Smooth muscle cell (in vitro differentiated cells): ENCODE data around the gene ATP8A2. TPM values are rescaled to one million over a fixed set of nuclear protein-coding genes. Genes with fewer than 3 reads are reported as not detected.

ENCODE experiments used
- DNase-seq: peaks from one replicate; lab custom pipeline; 2025; ENCODE audit not compliant: unreplicated experiment; lab: John Stamatoyannopoulos, UW
- H2AFZ ChIP-seq: fragments of 200-600 bp; sonication (generic); 2 replicates; pipeline ENCODE4 v1.6.0; 2016; ENCODE audit warnings: antibody characterized with exemption, low read depth, mild to moderate bottlenecking
- H3F3A ChIP-seq: fragments of 200-600 bp; sonication (generic); 2 replicates; pipeline ENCODE4 v1.6.0; 2017; ENCODE audit warnings: antibody characterized with exemption, low read depth
- H3K27ac ChIP-seq: fragments of 200-600 bp; sonication (generic); 2 replicates; pipeline ENCODE4 v1.5.1; 2016; ENCODE audit warnings: low read depth, mild to moderate bottlenecking
- H3K27me3 ChIP-seq: fragments of 200-600 bp; sonication (generic); 2 replicates; pipeline ENCODE4 v1.6.1; 2016; ENCODE audit warnings: low read depth, mild to moderate bottlenecking
- H3K36me3 ChIP-seq: fragments of 200-600 bp; sonication (generic); 2 replicates; pipeline ENCODE4 v1.5.1; 2016; ENCODE audit warnings: low read depth
- H3K4me1 ChIP-seq: fragments of 200-600 bp; sonication (generic); 2 replicates; pipeline ENCODE4 v1.5.1; 2016; ENCODE audit warnings: low read depth
- H3K4me2 ChIP-seq: fragments of 200-600 bp; sonication (generic); 2 replicates; pipeline ENCODE4 v1.6.0; 2016; ENCODE audit warnings: mild to moderate bottlenecking
- H3K4me3 ChIP-seq: fragments of 200-600 bp; sonication (generic); 2 replicates; pipeline ENCODE4 v1.5.1; 2016; ENCODE audit warnings: mild to moderate bottlenecking
- H3K79me2 ChIP-seq: fragments of 200-600 bp; sonication (generic); 2 replicates; pipeline ENCODE4 v1.6.0; 2016; ENCODE audit warnings: low read depth, mild to moderate bottlenecking
- H3K9ac ChIP-seq: fragments of 200-600 bp; sonication (generic); 2 replicates; pipeline ENCODE4 v1.6.0; 2016; ENCODE audit warnings: low read depth
- H3K9me3 ChIP-seq: fragments of 200-600 bp; sonication (generic); replicated peaks from 2 replicates; pipeline ENCODE4 v1.5.1; 2016; ENCODE audit warnings: low read depth
- H4K20me1 ChIP-seq: fragments of 200-600 bp; sonication (generic); 2 replicates; pipeline ENCODE4 v1.6.0; 2016; ENCODE audit warnings: low read depth
- WGBS: methylation state at CpG from one replicate; pipeline ENCODE4 v1.1.7; 2016; ENCODE audit warnings: low lambda C conversion rate; 5-methylcytosine and 5-hydroxymethylcytosine counted together
- polyA plus RNA-seq: library from polyadenylated mRNA; unstranded; fragments of >200 nt; fragmentation: Nextera tagmentation; extraction: Ambion mirVana; gene quantifications from 2 replicates; pipeline ENCODE4 v1.2.1, GENCODE V29; 2016
- total RNA-seq: library from RNA; depleted of rRNA; stranded (reverse); fragments of >200 nt; gene quantifications from 2 replicates; pipeline ENCODE4 v1.2.3, GENCODE V29; 2014
- TF ChIP-seq, protein P1 (sequence below): fragments of 200-600 bp; sonication (generic); IDR thresholded peaks from 2 replicates; pipeline ENCODE4 v1.5.1; 2017; ENCODE audit warnings: borderline replicate concordance, mild to moderate bottlenecking, antibody characterized with exemption; ENCODE audit not compliant: insufficient read depth, poor library complexity, severe bottlenecking

ATP8A2 gene
- total and polyA plus RNA-seq, 2 experiments from 2014 or later = under 0.01 to 0.06 TPM

DNA sequence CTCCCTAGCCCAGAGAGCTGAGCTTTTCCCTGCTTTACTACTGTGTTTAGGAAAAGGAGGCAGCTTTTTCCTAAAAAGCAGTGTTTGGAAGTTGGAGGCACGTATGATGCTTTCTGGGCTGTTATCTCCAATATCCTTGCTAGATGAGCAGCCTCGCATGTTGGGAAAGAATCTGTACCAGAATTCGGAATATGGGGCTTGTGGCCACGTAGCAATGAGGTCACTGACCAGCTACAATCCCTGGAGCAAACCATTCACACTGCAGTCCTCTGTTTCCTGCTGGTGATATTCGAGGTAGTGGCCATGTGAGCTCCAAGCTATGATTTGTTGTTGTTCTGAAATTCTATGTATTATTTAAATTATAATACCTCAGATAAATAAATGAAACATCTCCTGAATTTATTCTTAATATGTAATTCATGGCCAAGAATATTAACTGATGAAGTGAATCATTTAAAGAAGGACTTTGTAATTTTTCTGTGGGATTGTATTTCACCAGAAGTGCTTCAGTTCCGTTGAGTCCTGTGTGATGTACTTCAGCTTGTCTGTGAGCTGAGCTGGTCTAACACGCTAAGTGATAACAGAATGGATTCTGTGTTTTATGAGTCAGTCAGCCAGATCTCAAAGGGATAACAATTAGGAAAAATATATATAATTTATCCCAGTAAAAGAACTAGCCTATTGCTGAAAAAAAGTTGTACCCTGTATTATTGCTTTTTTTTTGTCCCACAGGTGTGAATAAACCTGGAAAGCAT lies 360.5 kb downstream of the ATP8A2 start:
- TF ChIP-seq, protein P1, sequence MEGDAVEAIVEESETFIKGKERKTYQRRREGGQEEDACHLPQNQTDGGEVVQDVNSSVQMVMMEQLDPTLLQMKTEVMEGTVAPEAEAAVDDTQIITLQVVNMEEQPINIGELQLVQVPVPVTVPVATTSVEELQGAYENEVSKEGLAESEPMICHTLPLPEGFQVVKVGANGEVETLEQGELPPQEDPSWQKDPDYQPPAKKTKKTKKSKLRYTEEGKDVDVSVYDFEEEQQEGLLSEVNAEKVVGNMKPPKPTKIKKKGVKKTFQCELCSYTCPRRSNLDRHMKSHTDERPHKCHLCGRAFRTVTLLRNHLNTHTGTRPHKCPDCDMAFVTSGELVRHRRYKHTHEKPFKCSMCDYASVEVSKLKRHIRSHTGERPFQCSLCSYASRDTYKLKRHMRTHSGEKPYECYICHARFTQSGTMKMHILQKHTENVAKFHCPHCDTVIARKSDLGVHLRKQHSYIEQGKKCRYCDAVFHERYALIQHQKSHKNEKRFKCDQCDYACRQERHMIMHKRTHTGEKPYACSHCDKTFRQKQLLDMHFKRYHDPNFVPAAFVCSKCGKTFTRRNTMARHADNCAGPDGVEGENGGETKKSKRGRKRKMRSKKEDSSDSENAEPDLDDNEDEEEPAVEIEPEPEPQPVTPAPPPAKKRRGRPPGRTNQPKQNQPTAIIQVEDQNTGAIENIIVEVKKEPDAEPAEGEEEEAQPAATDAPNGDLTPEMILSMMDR = no peak
- H3F3A ChIP-seq = no peaks in the 10 kb centered on the region
- peak overlapping the region; percentile 75 for H3K27ac ChIP-seq
- H2AFZ ChIP-seq = peak overlapping the region; percentile 52
- no peaks in the 10 kb centered on the region for H3K9me3 ChIP-seq
- peaks cover 13% of the 10 kb centered on the region for H3K4me1 ChIP-seq
- H3K27me3 ChIP-seq = peaks cover 18% of the 10 kb centered on the region
- H3K9ac ChIP-seq = peak overlapping the region; percentile 25
- no peaks in the 10 kb centered on the region for H3K79me2 ChIP-seq
- no peaks in the 10 kb centered on the region for H4K20me1 ChIP-seq
- DNase-seq = no peak
- peak overlapping the region; percentile 49 for H3K4me2 ChIP-seq
- 37% methylated on average over 7 of the region's 7 CpGs for WGBS
- no peak overlapping the region for H3K4me3 ChIP-seq
- H3K36me3 ChIP-seq = no peaks in the 10 kb centered on the region

DNA sequence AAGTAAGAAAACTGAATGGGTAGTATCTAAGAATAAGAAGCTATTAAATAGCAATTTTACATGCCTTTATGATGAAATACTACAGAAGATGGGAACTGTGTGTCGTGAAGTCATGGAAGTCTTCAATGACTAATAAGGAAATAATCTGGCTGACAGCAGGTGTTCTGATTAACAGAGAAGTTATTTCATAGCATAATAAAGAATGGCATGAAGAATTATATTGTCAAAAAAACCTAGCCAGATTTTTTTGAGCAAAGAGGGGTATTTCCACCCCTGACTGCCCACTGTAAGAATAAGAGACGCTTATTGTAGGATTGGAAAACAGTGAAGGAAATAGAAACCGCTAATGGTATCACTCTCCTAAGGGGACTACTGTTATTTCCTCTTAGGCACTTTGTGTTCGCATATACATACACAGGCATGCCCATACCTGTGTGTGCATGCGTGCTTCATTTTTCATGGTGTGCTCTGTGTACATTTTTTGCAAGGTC lies 361.3 kb downstream of the ATP8A2 start:
- no peaks in the 10 kb centered on the region for H3F3A ChIP-seq

GRCh38 chr13:25733696-25734435 lies 362.1 kb downstream of the ATP8A2 start:
- WGBS = 87% methylated on average over 3 of the region's 3 CpGs
- H3K36me3 ChIP-seq = no peaks in the 10 kb centered on the region
- H3K27ac ChIP-seq = no peak overlapping the region
- no peak overlapping the region for H3K4me3 ChIP-seq
- H3K27me3 ChIP-seq = peaks cover 8% of the 10 kb centered on the region
- H3K79me2 ChIP-seq = no peaks in the 10 kb centered on the region
- no peaks in the 10 kb centered on the region for H3F3A ChIP-seq
- TF ChIP-seq, protein P1 = no peak
- no peaks in the 10 kb centered on the region for H4K20me1 ChIP-seq
- no peaks in the 10 kb centered on the region for H3K9me3 ChIP-seq
- H3K4me2 ChIP-seq = no peak overlapping the region
- DNase-seq = no peak
- peaks cover 20% of the 10 kb centered on the region for H3K4me1 ChIP-seq
- no peak overlapping the region for H2AFZ ChIP-seq
- H3K9ac ChIP-seq = no peak overlapping the region

More for the DNA sequence above, 361.3 kb downstream of the ATP8A2 start:
- Histone ChIP-seq H3K36me3 (no peaks in the 10 kb centered on the region), H4K20me1 (no peaks in the 10 kb centered on the region), H3K27me3 (peaks cover 14% of the 10 kb centered on the region), H3K79me2 (no peaks in the 10 kb centered on the region), H3K27ac (peak overlapping the region; percentile 75), H3K4me3 (no peak overlapping the region), H2AFZ (no peak overlapping the region), H3K4me1 (peaks cover 14% of the 10 kb centered on the region), H3K4me2 (peak overlapping the region; percentile 49), H3K9ac (no peak overlapping the region), H3K9me3 (no peaks in the 10 kb centered on the region)
- DNase-seq = no peak
- TF ChIP-seq, protein P1 = no peak
- WGBS = 82% methylated on average over 5 of the region's 5 CpGs
